Stimulated activated CD4-positive, alpha-beta T cell treated with anti-CD3 and anti-CD28 coated beads, Interleukin-1b, Interleukin-23, amount 100 ng/mL, for 48 hours (primary cell): Measurements from ENCODE around the gene CACNA1B.

ENCODE experiments used
- DNase-seq: peaks from one replicate; pipeline ENCODE4 v3.0.0-alpha.2; 2020

The CACNA1B gene

DNA sequence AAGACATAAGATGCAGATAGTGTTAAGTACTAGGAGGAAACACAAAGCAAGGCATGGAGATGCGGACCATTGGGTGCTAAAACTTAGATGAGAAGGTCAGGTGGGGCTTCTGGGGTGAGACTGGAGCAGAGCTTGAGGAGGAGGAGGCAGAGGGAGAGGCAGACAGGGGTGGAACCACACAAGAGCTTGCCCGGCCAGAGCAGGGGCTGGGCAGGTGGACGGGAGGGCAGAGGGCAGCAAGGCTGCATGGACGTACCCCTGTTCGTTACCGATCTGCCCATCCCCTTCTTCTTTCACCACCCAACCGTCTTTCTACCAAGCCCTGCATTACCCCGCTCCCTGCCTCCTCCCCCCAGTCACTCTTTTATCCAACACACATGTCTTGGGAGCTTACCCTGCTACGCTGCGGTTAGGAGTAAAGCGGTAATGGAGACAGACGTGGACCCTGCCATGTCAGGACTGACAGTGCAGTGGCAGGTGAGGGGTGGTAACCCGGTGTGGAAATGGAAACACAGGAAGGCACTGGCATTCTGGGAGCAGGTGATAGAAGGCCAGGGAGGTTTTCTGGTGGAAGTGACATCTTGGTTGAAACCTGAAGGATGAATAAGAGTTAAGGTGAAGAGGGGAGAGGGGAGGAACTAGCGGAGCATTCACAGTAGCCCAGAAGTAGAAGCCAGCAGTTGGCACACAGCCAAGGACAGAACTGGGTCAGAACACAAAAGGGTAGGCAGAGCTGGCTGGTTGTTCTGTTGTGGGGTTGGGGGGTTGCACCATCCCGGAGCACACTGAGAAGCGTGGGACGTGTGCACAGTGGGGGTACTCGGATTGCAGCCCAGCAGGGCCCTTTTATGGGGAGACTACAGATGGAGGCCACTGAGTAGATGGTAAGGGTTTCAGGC is 167.2 kb downstream of the CACNA1B start:
- DNase-seq, result no peak

DNA sequence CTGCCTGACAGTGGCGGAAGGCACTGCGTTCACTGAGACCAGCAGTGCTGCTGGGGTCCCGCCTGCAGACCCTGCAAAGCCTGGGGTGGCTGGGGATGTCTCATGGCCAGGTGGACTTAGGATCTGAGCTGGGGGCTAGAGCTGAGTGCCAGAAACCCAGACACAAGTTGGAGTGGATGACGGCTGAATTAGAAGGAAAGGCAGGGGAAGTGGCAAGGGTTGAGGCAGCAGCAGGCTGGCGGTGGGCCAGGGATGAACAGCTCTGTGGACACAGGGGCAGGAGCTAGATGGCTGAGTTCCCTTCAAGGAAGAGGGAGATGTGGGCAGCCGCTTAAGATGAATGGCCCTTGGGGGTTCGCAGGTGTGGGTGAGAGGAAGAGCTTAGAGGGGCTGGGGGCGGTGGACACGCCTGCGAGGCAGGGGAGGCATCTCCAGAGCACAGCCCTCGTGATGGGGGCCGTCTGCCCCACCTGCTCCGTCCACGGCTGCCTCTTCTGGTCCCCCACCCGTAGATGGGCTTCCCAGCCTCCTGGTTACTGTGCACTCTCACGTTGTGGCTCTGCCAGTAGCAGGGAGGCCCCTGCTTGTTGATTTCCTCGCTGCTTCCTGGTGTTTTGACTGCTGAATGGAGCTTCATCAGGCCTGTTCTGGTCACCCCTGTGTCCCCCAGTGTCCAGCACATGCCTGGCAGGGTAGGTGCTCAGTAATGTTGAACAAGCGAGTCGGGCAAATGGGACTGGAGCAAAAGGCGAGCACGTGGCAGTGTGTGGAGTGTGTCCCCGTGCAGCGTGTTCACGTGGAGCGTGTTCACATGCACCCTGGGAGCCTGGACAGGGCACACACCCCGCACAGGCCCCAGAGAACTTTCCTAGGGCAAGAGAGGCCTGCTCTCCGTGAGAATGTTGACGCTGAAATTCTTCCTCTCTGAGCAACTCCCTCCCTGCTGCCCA is 168.2 kb downstream of the CACNA1B start:
- DNase-seq, result no peak

DNA sequence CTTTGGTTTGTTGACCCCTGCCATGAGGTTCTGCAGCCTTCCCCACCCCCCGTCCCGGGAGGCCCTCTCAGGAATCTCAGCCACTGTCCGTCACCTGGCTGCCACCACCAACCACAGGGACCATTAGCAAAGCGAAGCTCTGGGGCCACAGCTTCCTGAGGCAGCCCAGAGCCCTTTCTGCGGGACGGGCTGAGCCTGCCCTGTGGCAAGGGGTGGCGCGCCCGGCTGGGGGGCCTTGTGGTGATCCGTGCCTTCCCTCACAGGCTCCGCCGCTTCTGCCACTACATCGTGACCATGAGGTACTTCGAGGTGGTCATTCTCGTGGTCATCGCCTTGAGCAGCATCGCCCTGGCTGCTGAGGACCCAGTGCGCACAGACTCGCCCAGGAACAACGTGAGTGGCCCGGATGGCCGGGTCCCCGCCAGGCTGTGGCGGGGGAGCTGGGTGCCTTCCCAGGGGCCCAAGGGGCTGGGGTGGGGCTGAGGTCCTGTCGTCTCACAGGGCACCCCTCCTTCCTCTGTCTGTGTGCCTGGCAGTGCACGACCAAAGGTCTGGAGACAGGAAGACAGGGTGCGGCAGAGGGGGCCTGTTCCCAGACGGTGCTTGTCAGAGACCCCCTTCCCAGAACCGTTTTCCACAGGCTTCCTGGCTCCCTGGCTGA is 169.2 kb downstream of the CACNA1B start:
- no peak for DNase-seq

GRCh38 chr9:138047469-138048040 is 170.0 kb downstream of the CACNA1B start:
- no peak for DNase-seq

DNA sequence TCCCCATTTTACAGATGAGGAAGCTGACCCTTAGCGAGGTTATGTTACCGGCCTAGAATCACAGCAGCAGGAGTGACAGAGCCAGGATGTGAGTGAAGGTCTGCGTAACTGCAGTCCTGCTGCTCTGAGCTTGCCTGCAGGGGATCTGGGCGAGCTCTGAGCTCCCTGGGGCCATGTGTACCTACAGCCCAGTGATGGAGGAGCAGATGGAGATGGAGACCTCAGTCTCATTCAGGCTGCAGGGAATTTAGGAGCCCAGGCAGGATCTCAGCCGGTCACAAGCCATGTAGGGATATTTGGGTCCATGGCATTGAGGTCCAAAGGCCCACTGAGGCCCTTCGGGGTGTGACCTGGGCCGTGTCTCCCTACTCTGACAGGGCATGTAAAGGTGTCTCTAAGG is 170.6 kb downstream of the CACNA1B start:
- no peak for DNase-seq

DNA sequence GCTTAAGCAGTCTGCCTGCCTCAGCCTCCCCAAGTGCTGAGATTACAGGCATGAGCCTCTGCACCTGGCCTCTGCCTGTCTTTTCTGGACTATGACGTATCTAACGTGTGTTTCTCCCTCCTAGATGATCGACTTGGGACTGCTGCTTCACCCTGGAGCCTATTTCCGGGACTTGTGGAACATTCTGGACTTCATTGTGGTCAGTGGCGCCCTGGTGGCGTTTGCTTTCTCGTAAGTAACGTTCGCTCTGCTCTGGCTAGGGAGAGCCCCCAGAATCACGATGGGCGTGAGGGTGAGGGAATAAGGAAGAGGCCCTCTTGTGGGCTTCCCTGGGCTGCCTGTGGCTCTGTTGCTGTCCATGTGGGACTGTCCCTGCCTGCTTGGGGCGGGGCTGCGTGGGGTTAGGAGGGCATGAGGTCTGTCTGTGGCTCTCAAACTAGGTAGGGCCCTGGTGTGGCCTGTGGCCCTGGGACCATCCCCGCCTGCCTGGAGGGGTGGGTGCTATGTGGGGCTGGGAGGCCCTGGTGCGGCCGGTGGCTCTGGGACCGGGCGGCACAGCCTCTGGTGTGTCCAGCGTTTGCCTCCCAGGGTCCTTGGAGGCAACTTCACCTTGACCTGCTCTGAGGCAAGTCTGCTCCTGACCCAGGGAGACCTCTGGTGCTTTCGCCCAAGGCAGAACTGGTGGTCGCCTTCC is 171.7 kb downstream of the CACNA1B start:
- no peak for DNase-seq

GRCh38 chr9:138049779-138050471 is 172.3 kb downstream of the CACNA1B start:
- no peak for DNase-seq

DNA sequence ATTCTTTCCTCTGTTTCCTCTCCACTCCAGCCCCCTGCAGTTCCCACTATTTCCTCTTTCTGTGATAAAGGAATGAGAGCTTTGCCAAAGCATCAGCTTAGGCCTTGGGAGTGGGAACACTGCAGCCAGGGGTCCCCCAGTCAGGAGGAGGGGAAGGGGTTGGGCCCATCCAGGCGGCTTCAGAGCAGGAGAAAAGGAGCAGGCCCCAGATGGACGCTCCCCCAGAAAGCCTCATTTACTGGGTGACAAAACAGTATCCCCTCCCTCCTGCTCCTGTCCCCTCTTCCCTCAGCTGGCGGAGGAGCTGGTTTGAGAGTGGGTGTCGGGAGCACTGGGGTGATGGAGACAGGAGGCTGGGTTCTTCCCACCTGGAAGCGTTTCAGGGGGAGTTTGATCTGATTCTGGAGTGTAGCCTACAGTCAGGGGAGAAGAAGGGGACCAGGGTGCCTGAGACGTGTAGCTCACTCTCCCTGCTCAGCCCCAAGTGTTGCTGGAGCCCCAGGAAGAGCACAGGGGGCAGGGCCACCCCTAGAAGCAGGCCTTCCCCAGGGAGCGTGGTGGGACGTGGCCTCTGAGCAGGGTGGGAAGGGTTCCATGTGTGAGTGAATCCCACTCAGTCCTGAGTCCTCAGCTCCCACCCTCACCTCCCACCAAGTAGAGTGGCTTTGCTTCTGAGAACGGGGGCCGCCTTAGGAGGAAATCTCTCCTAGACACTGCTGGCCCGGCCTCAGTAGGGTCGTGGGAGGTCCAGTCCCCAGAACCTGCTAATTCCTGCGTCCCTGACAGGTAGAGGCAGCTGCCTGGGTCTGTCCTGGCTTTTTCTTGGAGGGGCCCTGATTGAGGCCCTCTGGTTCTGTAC is 173.1 kb downstream of the CACNA1B start:
- no peak for DNase-seq

DNA sequence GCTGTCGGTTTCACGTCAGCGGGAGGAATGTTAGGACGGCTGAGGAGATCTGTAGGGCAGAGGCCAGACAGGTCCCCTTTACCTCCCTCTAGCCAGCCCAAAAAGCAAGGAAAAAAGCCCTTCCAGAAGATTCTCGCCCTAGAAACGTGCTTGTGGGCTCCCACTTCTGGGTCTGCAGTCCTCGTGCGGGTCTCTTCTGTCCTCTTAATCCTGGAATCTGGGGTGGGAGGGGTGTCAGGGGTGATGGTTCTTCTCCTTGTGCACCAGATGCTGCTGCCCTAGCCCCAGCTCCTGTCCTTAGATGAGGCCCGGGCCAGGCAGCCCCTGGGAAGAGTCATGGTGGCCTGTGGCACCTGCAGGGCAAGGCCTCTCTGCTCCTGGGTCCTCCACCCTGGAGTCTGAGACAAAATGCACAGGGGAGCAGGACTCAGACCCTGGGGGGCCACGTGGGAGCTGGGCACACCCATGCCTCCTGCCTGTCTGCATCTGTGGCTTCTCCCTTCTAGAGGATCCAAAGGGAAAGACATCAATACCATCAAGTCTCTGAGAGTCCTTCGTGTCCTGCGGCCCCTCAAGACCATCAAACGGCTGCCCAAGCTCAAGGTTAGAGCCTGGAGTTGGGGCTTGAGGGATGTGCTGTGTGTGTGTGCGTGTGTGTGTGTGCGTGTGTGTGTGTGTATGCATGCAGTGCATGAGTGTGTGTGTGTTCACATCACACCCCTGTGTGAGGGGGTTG is 174.2 kb downstream of the CACNA1B start:
- no peak for DNase-seq

DNA sequence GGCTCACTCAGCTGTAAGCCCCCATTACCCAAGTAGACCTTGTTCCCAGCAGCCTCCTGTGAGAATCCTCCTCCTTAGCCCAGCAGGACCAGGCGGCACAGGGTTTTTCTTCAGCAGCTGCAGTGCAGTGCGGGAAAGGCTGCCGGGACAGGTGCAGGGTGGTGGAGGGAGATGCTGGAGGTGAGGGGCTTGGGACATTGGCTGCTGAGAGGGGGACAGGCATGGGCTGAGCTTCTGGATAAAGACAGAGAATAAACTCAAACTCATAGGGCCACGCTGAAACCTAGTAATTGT is 174.7 kb downstream of the CACNA1B start:
- DNase-seq, result no peak

DNA sequence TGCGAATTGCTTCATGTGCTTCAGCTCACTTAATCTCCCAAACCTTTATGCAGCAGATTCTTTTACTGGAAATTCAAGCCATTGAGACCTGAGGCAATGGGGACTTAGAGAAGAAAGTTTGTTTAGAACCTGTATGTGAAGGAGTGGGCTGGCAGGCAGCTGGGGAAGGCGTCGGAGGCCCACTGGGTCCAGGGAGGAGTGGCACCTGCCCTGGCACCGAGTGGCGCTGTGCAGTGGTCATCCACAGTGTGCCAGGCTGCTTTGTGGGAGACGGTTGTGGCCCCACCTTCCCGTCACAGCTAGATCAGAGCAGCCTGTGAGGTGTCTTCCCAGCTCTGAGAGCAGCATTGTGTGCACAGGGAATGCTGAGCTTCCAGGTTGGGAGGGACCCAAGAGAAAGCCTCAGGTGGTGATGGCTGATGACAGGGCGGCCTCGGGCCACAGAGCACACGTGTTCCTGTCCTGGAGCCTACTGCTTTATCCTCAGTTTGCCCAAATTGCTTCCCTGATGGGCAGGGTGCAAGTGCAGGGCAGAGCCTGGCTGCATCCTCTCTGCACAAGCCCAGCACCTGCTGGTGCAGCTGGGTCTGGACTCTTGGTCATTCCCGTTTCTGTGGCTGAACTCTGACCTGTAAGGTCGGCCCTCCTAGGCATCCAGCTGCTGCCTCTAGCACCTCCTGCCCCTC is 175.2 kb downstream of the CACNA1B start:
- DNase-seq, result no peak

DNA sequence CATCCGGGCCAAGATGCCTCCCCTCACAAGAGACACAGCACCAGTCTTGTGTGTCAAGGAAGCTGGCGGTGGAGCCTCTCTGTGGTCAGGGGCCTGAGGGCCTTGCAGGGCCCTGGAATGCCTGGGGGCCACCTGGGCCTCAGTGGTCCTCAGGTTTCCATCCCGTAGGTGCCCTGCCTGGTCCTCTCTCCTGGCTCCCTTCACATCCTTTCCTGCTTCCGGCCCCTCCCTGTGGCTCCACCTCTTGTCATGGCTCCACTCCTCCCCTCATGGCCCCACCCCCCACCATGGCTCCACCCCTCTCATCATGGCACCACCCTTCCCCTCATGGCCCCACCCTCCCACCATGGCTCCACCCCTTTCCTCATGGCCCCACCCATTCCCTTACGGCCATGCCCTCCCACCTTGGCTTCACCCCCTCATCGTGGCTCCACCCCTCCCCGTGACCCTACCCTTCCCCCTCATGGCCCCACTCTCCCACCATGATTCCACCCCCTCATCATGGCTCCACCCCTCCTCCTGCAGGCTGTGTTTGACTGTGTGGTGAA is 175.8 kb downstream of the CACNA1B start:
- peak; percentile 15 for DNase-seq

DNA sequence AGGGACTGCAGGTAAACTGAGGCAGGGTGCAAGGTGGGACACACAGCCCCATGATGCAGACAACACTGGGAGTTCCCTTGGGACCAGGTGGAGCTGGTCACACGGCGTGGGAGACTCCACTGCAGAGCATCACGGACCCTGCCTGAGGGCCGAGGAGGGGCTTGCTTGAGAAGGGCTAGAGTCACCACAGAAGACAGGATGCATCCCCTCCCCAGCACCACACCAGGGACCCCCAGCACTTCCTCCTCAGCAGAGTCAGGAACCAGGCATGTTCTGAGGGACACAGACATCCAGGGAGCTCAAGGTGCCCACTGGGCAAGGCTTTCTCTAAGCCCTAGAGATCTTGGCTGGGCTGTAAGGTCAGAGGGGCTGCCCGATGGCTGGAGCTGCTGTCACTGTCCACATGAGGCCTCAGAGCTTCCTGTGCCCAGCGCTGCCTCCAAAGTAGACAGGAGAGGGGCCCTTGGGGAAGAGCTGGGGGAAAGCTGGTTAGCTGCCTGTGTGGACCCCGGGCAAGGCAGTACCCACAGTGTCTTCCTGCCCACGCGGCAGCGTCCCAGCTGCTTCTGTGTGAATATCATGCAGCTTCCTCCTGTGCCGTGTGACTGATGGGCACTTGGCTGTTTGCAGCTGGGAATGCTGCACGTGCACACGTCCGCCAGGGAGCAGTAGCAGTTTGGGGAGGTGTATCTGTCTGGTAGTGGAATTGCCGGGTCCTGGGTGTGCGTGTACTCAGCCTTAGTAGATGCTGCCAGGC is 176.6 kb downstream of the CACNA1B start:
- no peak for DNase-seq

- no peak for DNase-seq
Observed at GRCh38 chr9:138057726-138058125, 180.1 kb downstream of the CACNA1B start.

DNA sequence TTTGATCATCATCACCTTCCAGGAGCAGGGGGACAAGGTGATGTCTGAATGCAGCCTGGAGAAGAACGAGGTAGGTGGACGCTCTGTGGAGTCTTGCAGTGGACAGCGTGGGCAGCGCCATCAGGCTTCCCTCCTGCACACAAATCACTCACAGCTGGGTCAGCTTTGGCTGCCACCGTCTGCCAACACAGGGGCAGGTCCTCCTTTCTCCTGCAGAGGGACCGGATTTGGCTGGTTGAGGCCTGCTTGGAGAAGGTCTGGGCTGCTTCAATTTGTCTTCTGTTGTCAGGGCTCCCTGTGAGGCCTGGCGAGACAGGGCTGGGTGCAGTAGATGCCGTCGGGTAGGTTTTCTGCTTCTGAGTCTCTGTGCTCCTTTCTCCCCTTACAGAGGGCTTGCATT is 180.6 kb downstream of the CACNA1B start:
- DNase-seq, result no peak

GRCh38 chr9:138059196-138059595 is 181.6 kb downstream of the CACNA1B start:
- no peak for DNase-seq

DNA sequence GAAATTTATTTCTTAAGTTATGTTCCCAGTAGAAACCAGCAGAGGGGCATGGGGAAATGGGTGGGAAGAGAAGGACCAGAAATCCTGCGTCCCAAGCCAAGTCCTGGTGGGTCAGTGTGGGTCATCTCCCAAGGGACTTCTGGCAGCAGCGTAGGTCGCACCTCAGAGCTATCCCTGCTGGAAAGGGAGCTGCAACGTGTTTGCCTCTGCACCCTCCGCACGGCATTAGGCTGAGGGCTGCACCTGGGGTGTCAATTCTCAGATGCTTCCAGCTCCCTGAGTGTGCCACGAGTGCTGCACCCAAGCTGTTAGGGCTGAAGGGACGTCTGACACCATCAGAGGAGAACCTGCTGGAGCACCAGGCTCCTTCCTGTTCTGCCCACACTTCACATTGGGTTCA is 182.8 kb downstream of the CACNA1B start:
- no peak for DNase-seq

DNA sequence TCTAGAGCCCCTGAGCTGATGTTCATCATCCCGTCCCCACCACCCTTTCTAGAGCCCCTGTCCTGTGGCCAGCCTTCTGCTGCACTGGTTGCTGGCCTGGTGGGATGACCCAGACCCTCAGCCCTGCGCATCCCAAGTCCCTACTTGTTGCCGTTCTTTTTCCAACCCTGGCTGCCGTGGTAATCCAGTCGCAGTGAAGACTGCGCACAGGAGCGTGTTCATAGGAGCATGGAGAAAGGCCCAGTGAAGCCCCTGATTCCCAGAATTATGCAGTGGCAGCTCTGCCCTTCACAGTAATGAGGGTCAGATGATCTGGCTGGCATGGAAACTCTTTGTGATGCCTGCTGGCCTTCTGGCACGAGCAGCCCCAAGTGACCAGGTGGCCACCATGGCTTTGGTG is 183.3 kb downstream of the CACNA1B start:
- no peak for DNase-seq
